GM19395 (cell line): ENCODE results near the gene ARAP1.

Source experiments
- ATAC-seq: cut with Tn5 transposase; IDR thresholded peaks from one replicate; pipeline ENCODE4 v1.9.1; 2021; ENCODE audit warnings: mild to moderate bottlenecking, moderate library complexity; ENCODE audit not compliant: unreplicated experiment

ARAP1 gene

GRCh38 chr11:72744474-72744873, 7.7 kb downstream of the ARAP1 start:
- no peak for ATAC-seq

GRCh38 chr11:72743321-72744221, 8.6 kb downstream of the ARAP1 start:
- no peak for ATAC-seq

GRCh38 chr11:72742513-72743320, 9.5 kb downstream of the ARAP1 start:
- ATAC-seq: no peak

- no peak for ATAC-seq
These were observed 10.2 kb downstream of the ARAP1 start for GRCh38 chr11:72741849-72742512.

GRCh38 chr11:72741429-72741833, 10.8 kb downstream of the ARAP1 start:
- ATAC-seq: no peak

- ATAC-seq: no peak
These were observed 11.4 kb downstream of the ARAP1 start for GRCh38 chr11:72740562-72741428.

GRCh38 chr11:72740060-72740424, 12.2 kb downstream of the ARAP1 start:
- no peak for ATAC-seq

- ATAC-seq: no peak
These were observed 12.8 kb downstream of the ARAP1 start for GRCh38 chr11:72739240-72740059.

GRCh38 chr11:72738199-72739141, 13.7 kb downstream of the ARAP1 start:
- no peak for ATAC-seq

- ATAC-seq: no peak
These were observed 14.9 kb downstream of the ARAP1 start for GRCh38 chr11:72737336-72737735.

- no peak for ATAC-seq
These were observed 15.6 kb downstream of the ARAP1 start for GRCh38 chr11:72736452-72737069.

GRCh38 chr11:72735495-72736027, 16.6 kb downstream of the ARAP1 start:
- ATAC-seq: no peak

- no peak for ATAC-seq
These were observed 19.9 kb downstream of the ARAP1 start for GRCh38 chr11:72732329-72732728.

- ATAC-seq: no peak
These were observed 21.5 kb downstream of the ARAP1 start for GRCh38 chr11:72730737-72731136.

GRCh38 chr11:72730243-72730642, 22.0 kb downstream of the ARAP1 start:
- no peak for ATAC-seq

- no peak for ATAC-seq
These were observed 24.7 kb downstream of the ARAP1 start for GRCh38 chr11:72727521-72727920.

GRCh38 chr11:72726266-72727220, 25.7 kb downstream of the ARAP1 start:
- ATAC-seq: no peak
